Body of pancreas (tissue), 4 donors: ENCODE measurements around the gene TNFRSF18.

Experiments used
- POLR2A ChIP-seq, 3 donors: fragments of 450-650 bp; IDR thresholded peaks; one replicate each; pipeline ENCODE4 v1.6.1; 2016; ENCODE audit warnings: antibody characterized with exemption in 3 of 3, mild to moderate bottlenecking in 2 of 3
- TF ChIP-seq, protein P1 (sequence below), 7 experiments: fragments of 450-650 bp in 4 of 7; fragments of 200-600 bp in 3 of 7; sonication (generic) in 3 of 7; IDR thresholded peaks; one replicate each; pipeline ENCODE4 v1.5.1; 2016 to 2019; ENCODE audit warnings: antibody characterized with exemption in 7 of 7

GRCh38 chr1:1212780-1213344 is 6.5 kb upstream of the TNFRSF18 start:
- TF ChIP-seq, protein P1, sequence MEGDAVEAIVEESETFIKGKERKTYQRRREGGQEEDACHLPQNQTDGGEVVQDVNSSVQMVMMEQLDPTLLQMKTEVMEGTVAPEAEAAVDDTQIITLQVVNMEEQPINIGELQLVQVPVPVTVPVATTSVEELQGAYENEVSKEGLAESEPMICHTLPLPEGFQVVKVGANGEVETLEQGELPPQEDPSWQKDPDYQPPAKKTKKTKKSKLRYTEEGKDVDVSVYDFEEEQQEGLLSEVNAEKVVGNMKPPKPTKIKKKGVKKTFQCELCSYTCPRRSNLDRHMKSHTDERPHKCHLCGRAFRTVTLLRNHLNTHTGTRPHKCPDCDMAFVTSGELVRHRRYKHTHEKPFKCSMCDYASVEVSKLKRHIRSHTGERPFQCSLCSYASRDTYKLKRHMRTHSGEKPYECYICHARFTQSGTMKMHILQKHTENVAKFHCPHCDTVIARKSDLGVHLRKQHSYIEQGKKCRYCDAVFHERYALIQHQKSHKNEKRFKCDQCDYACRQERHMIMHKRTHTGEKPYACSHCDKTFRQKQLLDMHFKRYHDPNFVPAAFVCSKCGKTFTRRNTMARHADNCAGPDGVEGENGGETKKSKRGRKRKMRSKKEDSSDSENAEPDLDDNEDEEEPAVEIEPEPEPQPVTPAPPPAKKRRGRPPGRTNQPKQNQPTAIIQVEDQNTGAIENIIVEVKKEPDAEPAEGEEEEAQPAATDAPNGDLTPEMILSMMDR (IDR thresholded peaks at IDR 0.05): no peak
- TF ChIP-seq POLR2A (IDR thresholded peaks at IDR 0.05): no peak
